Esophagus muscularis mucosa (tissue), 3 donors: ENCODE data around the gene SNCG.

Experiments
- POLR2A ChIP-seq: fragments of 450-650 bp; IDR thresholded peaks from one replicate; pipeline ENCODE4 v1.6.1; 2017; ENCODE audit warnings: antibody characterized with exemption, moderate library complexity, mild to moderate bottlenecking, low read depth
- POLR2AphosphoS5 ChIP-seq, 2 donors: sonication (generic); formaldehyde crosslinking; IDR thresholded peaks; one replicate each; pipeline ENCODE4 v1.6.1; 2017; ENCODE audit warnings: antibody characterized with exemption in 2 of 2
- TF ChIP-seq, protein P1 (sequence below), 3 experiments: fragments of 200-600 bp in 2 of 3; fragments of 450-650 bp in 1 of 3; sonication (generic) in 2 of 3; IDR thresholded peaks; one replicate each; pipeline ENCODE4 v1.5.1; 2017 to 2019; ENCODE audit warnings: antibody characterized with exemption in 3 of 3, mild to moderate bottlenecking in 2 of 3, moderate library complexity in 1 of 3

DNA sequence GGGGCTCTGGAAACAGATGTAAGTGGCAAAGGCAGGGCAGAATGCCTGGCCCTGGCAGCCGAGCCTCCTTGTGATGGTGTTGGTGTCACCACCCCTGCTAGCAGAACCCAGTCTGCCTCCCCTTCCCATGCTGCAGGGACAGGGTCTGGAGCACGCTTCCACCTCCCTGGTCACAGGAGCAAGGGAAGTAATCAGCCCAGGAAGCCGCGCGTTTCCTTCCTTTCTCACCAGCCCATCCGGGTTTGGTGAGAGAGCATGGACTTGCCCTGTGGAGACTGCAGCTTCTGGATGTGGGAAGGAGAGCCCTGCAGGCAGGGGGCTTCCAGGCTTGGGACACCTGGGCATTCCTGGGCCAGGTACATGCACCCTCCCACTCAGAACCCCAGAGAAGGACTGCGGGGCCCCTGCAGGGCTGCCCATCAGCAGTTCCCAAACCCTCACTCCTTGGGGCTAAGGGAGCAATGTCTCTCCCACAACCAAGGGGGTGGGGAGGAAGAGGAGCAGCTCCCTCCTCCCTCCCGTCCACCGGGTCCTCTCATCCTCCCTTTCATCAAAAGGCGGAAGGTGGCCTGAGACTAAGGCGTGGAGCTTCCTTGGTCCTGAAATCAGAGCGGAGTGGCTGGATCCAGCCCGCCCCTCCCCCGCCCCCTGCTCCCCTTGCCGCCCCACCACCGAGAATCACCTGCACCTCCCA, 2.8 kb upstream of the SNCG start:
- TF ChIP-seq, protein P1, sequence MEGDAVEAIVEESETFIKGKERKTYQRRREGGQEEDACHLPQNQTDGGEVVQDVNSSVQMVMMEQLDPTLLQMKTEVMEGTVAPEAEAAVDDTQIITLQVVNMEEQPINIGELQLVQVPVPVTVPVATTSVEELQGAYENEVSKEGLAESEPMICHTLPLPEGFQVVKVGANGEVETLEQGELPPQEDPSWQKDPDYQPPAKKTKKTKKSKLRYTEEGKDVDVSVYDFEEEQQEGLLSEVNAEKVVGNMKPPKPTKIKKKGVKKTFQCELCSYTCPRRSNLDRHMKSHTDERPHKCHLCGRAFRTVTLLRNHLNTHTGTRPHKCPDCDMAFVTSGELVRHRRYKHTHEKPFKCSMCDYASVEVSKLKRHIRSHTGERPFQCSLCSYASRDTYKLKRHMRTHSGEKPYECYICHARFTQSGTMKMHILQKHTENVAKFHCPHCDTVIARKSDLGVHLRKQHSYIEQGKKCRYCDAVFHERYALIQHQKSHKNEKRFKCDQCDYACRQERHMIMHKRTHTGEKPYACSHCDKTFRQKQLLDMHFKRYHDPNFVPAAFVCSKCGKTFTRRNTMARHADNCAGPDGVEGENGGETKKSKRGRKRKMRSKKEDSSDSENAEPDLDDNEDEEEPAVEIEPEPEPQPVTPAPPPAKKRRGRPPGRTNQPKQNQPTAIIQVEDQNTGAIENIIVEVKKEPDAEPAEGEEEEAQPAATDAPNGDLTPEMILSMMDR (IDR thresholded peaks at IDR 0.05), result no peak
- TF ChIP-seq POLR2AphosphoS5 (IDR thresholded peaks at IDR 0.05) (peak; percentile 43 to 63), POLR2A (no peak)
